GM12878 (cell line): Measurements from ENCODE around the gene COTL1. TPM values are rescaled to one million over a fixed set of nuclear protein-coding genes. Genes with fewer than 3 reads are reported as not detected.

Experiments used
- ATAC-seq: fragments of 200-7000 bp; cut with Tn5 transposase; 3 replicates; pipeline ENCODE4 v1.9.1; 2020; ENCODE audit warnings: mild to moderate bottlenecking, moderate library complexity
- BruUV-seq: library from RNA; stranded (reverse); fragments of 400-500 nt; replicated peaks from 2 replicates; lab custom pipeline; 2021; lab: Mats Ljungman, UMichigan
- CTCF ChIA-PET: fragments of 300-600 bp; sonication (Branson Sonifier 250); formaldehyde crosslinking; extraction: SDS; loops from one replicate; lab custom pipeline; 2021; ENCODE audit warnings: inconsistent platforms; lab: Yijun Ruan, JAX
- POLR2A ChIA-PET: fragments of 350-600 bp; formaldehyde crosslinking; extraction: SDS; loops from one replicate; lab custom pipeline; 2021; ENCODE audit warnings: inconsistent platforms; lab: Charles Lee
- RAD21 ChIA-PET: fragments of 300-600 bp; sonication (Branson Sonifier 250); formaldehyde crosslinking; loops from one replicate; lab custom pipeline; 2023; ENCODE audit warnings: antibody characterized with exemption; ENCODE audit not compliant: unreplicated experiment; lab: Charles Lee
- SMC1A ChIA-PET: fragments of 300-600 bp; sonication (Branson Sonifier 250); formaldehyde crosslinking; loops from one replicate; lab custom pipeline; 2023; ENCODE audit not compliant: unreplicated experiment, uncharacterized antibody; lab: Charles Lee
- DNase-seq: peaks from one replicate; pipeline ENCODE4 v3.0.0-alpha.2; 2011; ENCODE audit warnings: low read depth, low spot score
- FAIRE-seq: peaks from 3 replicates; lab custom pipeline; 2011; peaks lifted over from hg19 to GRCh38; lab: Jason Lieb, UNC
- H2AFZ ChIP-seq: 2 replicates; pipeline ENCODE4 v1.6.0; 2011; ENCODE audit warnings: low read depth, low read length, control low read depth; ENCODE audit not compliant: control insufficient read depth
- H3K27ac ChIP-seq: 2 replicates; pipeline ENCODE4 v1.5.1; 2011; ENCODE audit warnings: control low read depth; ENCODE audit not compliant: control insufficient read depth, insufficient read depth
- H3K27me3 ChIP-seq, 2 experiments: replicated peaks in 1 of 2; 2 replicates each; pipeline versions ENCODE4 v1.6.0 to v1.6.1; 2011; ENCODE audit warnings: low read length in 1 of 2; ENCODE audit not compliant: control insufficient read depth in 2 of 2, insufficient read depth in 2 of 2
- H3K36me3 ChIP-seq, 2 experiments: 2 replicates each; pipeline ENCODE4 v1.5.1; 2011; ENCODE audit warnings: low read length in 1 of 2; ENCODE audit not compliant: control insufficient read depth in 2 of 2, insufficient read depth in 2 of 2
- H3K4me1 ChIP-seq: 2 replicates; pipeline ENCODE4 v1.6.1; 2011; ENCODE audit warnings: mild to moderate bottlenecking, low read length, moderate library complexity, mixed read lengths; ENCODE audit not compliant: control insufficient read depth, insufficient read depth
- H3K4me2 ChIP-seq: 2 replicates; pipeline ENCODE4 v1.6.0; 2011; ENCODE audit warnings: control low read depth; ENCODE audit not compliant: control insufficient read depth, insufficient read depth
- H3K4me3 ChIP-seq: fragments of 200-600 bp; sonication (generic); 2 replicates; pipeline ENCODE4 v1.5.1; 2016
- H3K79me2 ChIP-seq: 2 replicates; pipeline ENCODE4 v1.6.0; 2011; ENCODE audit warnings: low read length; ENCODE audit not compliant: control insufficient read depth, insufficient read depth
- H3K9ac ChIP-seq: 2 replicates; pipeline ENCODE4 v1.8.0; 2011; ENCODE audit warnings: low read length, control low read depth, mixed read lengths; ENCODE audit not compliant: control insufficient read depth, insufficient read depth
- H3K9me3 ChIP-seq: replicated peaks from 3 replicates; pipeline ENCODE4 v1.5.1; 2011; ENCODE audit warnings: mild to moderate bottlenecking, low read length; ENCODE audit not compliant: control insufficient read depth, insufficient read depth
- H4K20me1 ChIP-seq: 2 replicates; pipeline ENCODE4 v1.6.0; 2011; ENCODE audit not compliant: control insufficient read depth, insufficient read depth
- E4F1 ChIP-seq: fragments of 450-650 bp; IDR thresholded peaks from 2 replicates; pipeline ENCODE4 v1.6.1; 2018; ENCODE audit warnings: borderline replicate concordance, mild to moderate bottlenecking; ENCODE audit not compliant: partially characterized antibody
- EED ChIP-seq: sonication (generic); IDR thresholded peaks from 2 replicates; pipeline ENCODE4 v1.6.1; 2016; ENCODE audit warnings: antibody characterized with exemption, low read depth
- EP300 ChIP-seq, 2 experiments: fragments of 150-350 bp in 1 of 2; IDR thresholded peaks; 2 replicates each; pipeline ENCODE4 v1.6.1; 2011 to 2012; ENCODE audit warnings: low read depth in 2 of 2, low read length in 2 of 2, borderline replicate concordance in 1 of 2, improper control_type of control experiment in 1 of 2, inconsistent platforms in 1 of 2; ENCODE audit not compliant: control insufficient read depth in 1 of 2
- GABPA ChIP-seq: IDR thresholded peaks from 2 replicates; pipeline ENCODE4 v1.6.1; 2014; ENCODE audit warnings: antibody characterized with exemption, low read depth, mild to moderate bottlenecking, inconsistent platforms
- KAT2A ChIP-seq: conservative IDR thresholded peaks from 2 replicates; pipeline ENCODE4 v1.6.1; 2011; ENCODE audit warnings: low read depth, low read length; ENCODE audit not compliant: control insufficient read depth
- KLF5 ChIP-seq: fragments of 450-650 bp; IDR thresholded peaks from 2 replicates; pipeline ENCODE4 v1.6.1; 2014; ENCODE audit warnings: mild to moderate bottlenecking; ENCODE audit not compliant: partially characterized antibody
- NBN ChIP-seq: fragments of 450-650 bp; IDR thresholded peaks from 2 replicates; pipeline ENCODE4 v1.6.1; 2016
- NFYB ChIP-seq: IDR thresholded peaks from 2 replicates; pipeline ENCODE4 v1.6.1; 2011; ENCODE audit warnings: low read depth, mild to moderate bottlenecking, low read length, improper control_type of control experiment, moderate library complexity; ENCODE audit not compliant: insufficient read depth
- SREBF2 ChIP-seq: IDR thresholded peaks from 2 replicates; pipeline ENCODE4 v1.6.1; 2012; ENCODE audit warnings: mild to moderate bottlenecking, low read length
- ZNF592 ChIP-seq: fragments of 450-650 bp; IDR thresholded peaks from 2 replicates; pipeline ENCODE4 v1.6.1; 2017; ENCODE audit warnings: mild to moderate bottlenecking, moderate library complexity
- ZSCAN29 ChIP-seq: fragments of 450-650 bp; IDR thresholded peaks from 2 replicates; pipeline ENCODE4 v1.6.1; 2017; ENCODE audit warnings: mild to moderate bottlenecking, moderate library complexity
- WGBS: methylation state at CpG from one replicate; pipeline ENCODE4 v1.1.6; 2016; ENCODE audit warnings: low lambda C conversion rate; ENCODE audit not compliant: insufficient replicate concordance, insufficient coverage; ENCODE audit errors: missing lambda C conversion rate; 5-methylcytosine and 5-hydroxymethylcytosine counted together
- in situ Hi-C: fragments of 300-500 bp; cut with MboI; formaldehyde crosslinking; loops from 9 replicates; pipeline ENCODE4 v1.14.3; 2018; ENCODE audit warnings: mixed read lengths
- intact Hi-C: fragments of 100-400 bp; cut with micrococcal nuclease; formaldehyde crosslinking; loops from one replicate; pipeline ENCODE4 v1.14.2; 2022; ENCODE audit not compliant: unreplicated experiment
- polyA plus RNA-seq, 11 experiments: library from polyadenylated mRNA; depleted of rRNA in 4 of 11; unstranded in 6 of 11; stranded (reverse) in 5 of 11; fragments of >200 nt; fragmentation: Nextera tagmentation in 4 of 11; fragmentation: Illumina TruSeq in 1 of 11; extraction: Ambion mirVana in 4 of 11; extraction: Trizol in 1 of 11; gene quantifications; 1 replicate in 1 of 11; 2 replicates in 10 of 11; pipeline versions ENCODE4 v1.2.1 to v1.2.3, GENCODE V29; 2011 to 2016; ENCODE audit warnings: inconsistent platforms in 2 of 11, missing spikeins in 2 of 11, low read depth in 1 of 11
- total RNA-seq, 4 experiments: library from RNA; depleted of rRNA in 3 of 4; stranded (reverse); fragments of >200 nt in 3 of 4; fragmentation: Illumina TruSeq in 1 of 4; extraction: Trizol in 1 of 4; gene quantifications; 2 replicates each; pipeline versions ENCODE4 v1.2.1 to v1.2.3, GENCODE V29; 2013 to 2021
- TF ChIP-seq, protein P1 (sequence below): fragments of 450-650 bp; formaldehyde crosslinking; IDR thresholded peaks from 2 replicates; pipeline ENCODE4 v1.5.0; 2022; ENCODE audit warnings: mild to moderate bottlenecking, missing genetic modification characterization

Gene COTL1
- total and polyA plus RNA-seq, 10 of the 15 experiments (the other 5 are each of a cell fraction or from before 2014, with no cell fraction given): 140 to 894 (median 330) TPM

GRCh38 chr16:84649511-84649861 is 31.6 kb upstream of the COTL1 start:
- Histone ChIP-seq H3K9ac (peak overlapping the region; percentile 86), H3K4me3 (peak overlapping the region; percentile 81), H3K9me3 (no peaks in the 10 kb centered on the region), H2AFZ (no peak overlapping the region), H3K27ac (no peak overlapping the region), H3K4me2 (peak overlapping the region; percentile 83), H3K27me3 (no peaks in the 10 kb centered on the region), H3K79me2 (peaks cover 17% of the 10 kb centered on the region), H3K36me3 (peaks cover 0 to 12% of the 10 kb centered on the region in 2 experiments; a peak in 3 of 4 replicates), H3K4me1 (peaks cover 8% of the 10 kb centered on the region), H4K20me1 (no peaks in the 10 kb centered on the region)
- POLR2A ChIA-PET: interaction anchor here (0.7 to 2.0 kb wide), 6 partner anchors 12 to 68 kb away, joined by 3 to 10 read pairs (median 4); no protein-coding TSS in a partner anchor
- ATAC-seq (no peak), FAIRE-seq (no peak), DNase-seq (no peak)
- WGBS: 82% methylated on average over 10 of the region's 11 CpGs
- no TSS peak for BruUV-seq
- SMC1A ChIA-PET: interaction anchor here (0.9 to 1.3 kb wide), 3 partner anchors 14 to 89 kb away, joined by 3 to 4 read pairs (median 3); no protein-coding TSS in a partner anchor
- in situ Hi-C loops (loop anchor here (25.0 kb wide), 1 partner anchor 313 kb away; no protein-coding TSS in a partner anchor), intact Hi-C loops (no loop called here)
- CTCF ChIA-PET: interaction anchor here (1.7 kb wide), 1 partner anchor 27 kb away, joined by 7 read pairs; no protein-coding TSS in a partner anchor
- RAD21 ChIA-PET: interaction anchor here (0.9 to 2.3 kb wide), 3 partner anchors 14 to 103 kb away, joined by 3 to 6 read pairs (median 6); no protein-coding TSS in a partner anchor
- TF ChIP-seq ZNF592 (no peak), E4F1 (no peak), NFYB (no peak), EP300 (IDR thresholded peaks at IDR 0.05; ENCODE audit: borderline replicate concordance in 1 of 2, control insufficient read depth in 1 of 2, low read depth in 2 of 2, low read length in 2 of 2) (no peak), SREBF2 (no peak), ZSCAN29 (no peak), GABPA (no peak), NBN (no peak), EED (no peak), KLF5 (no peak), KAT2A (no peak)
- TF ChIP-seq, protein P1, sequence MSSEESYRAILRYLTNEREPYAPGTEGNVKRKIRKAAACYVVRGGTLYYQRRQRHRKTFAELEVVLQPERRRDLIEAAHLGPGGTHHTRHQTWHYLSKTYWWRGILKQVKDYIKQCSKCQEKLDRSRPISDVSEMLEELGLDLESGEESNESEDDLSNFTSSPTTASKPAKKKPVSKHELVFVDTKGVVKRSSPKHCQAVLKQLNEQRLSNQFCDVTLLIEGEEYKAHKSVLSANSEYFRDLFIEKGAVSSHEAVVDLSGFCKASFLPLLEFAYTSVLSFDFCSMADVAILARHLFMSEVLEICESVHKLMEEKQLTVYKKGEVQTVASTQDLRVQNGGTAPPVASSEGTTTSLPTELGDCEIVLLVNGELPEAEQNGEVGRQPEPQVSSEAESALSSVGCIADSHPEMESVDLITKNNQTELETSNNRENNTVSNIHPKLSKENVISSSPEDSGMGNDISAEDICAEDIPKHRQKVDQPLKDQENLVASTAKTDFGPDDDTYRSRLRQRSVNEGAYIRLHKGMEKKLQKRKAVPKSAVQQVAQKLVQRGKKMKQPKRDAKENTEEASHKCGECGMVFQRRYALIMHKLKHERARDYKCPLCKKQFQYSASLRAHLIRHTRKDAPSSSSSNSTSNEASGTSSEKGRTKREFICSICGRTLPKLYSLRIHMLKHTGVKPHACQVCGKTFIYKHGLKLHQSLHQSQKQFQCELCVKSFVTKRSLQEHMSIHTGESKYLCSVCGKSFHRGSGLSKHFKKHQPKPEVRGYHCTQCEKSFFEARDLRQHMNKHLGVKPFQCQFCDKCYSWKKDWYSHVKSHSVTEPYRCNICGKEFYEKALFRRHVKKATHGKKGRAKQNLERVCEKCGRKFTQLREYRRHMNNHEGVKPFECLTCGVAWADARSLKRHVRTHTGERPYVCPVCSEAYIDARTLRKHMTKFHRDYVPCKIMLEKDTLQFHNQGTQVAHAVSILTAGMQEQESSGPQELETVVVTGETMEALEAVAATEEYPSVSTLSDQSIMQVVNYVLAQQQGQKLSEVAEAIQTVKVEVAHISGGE (CRISPR knock-in tag): no peak
